ENCODE measurements around the gene HS6ST3. TPM values are rescaled to one million over a fixed set of nuclear protein-coding genes. Genes with fewer than 3 reads are reported as not detected.
"Not testable (repeated sequence)": the region's sequence is repeated elsewhere in the genome, so short reads cannot be mapped to it uniquely, and the experiment has no call there.

Gene HS6ST3
- polyA plus RNA-seq, 2 donors, result 0.12 to 0.25 TPM

DNA sequence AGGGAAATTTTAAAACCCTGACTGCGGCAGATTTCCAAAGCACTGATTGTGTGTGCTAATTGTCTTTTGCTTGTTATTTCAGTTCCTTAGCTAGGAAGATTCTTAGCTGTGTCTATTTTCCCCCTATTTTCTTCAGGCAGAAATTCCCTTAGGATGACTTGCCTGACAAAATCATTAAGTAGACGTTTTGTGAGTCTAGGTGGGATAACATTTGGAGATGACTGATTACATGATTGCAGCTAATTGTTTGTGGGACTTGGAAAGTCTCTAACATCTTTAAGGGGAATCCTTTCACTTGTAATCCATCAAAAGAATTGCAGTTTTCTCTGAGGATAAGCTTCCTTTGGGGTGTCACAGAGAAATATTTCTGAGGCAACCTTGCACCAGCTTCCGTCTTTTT, 676.4 kb downstream of the HS6ST3 start:
- H3K9me3 ChIP-seq (ENCODE audit: control insufficient read depth in 2 of 2, insufficient read depth in 1 of 2, low read depth in 1 of 2, low read length in 1 of 2), result no peaks in the 10 kb centered on the region
- WGBS, 2 donors, result 68 to 75% methylated on average over 3 of the region's 3 CpGs

DNA sequence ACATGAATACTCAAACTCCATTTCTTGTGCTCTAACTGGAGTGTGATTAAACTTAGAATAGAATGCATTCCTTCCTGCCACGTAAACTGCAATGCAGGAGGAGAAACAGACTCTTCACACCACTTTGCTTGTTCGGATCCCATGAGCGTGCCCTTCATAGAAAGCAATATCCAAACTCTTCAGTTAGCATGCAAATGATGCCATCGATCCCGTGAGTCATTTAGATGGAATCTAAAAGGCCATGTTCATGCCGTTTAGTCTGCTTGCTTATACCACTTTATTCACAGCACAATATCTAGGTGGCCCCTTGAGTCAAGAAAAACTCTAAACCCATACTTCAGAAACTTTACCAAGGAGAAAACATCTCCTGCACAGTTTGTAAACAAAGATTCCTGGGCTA, 678.6 kb downstream of the HS6ST3 start:
- 84 to 88% methylated on average over 6 of the region's 6 CpGs for WGBS, 2 donors

More for the DNA sequence above, 676.4 kb downstream of the HS6ST3 start:
- H3K27me3 ChIP-seq (ENCODE audit: control insufficient read depth in 1 of 2, insufficient read depth in 2 of 2, low read length in 2 of 2), result no peaks in the 10 kb centered on the region
- H3K36me3 ChIP-seq (ENCODE audit: control insufficient read depth in 2 of 2, insufficient read depth in 2 of 2, low read length in 1 of 2), result no peaks in the 10 kb centered on the region
- H3K4me3 ChIP-seq (ENCODE audit: low read depth in 1 of 2, low read length in 2 of 2), result no peak overlapping the region
- no peaks in the 10 kb centered on the region for H3K4me1 ChIP-seq (ENCODE audit: control insufficient read depth in 2 of 2, insufficient read depth in 2 of 2, low read length in 1 of 2)
- H3K27ac ChIP-seq (ENCODE audit: low read depth in 2 of 2, low read length in 1 of 2), result no peak overlapping the region

DNA sequence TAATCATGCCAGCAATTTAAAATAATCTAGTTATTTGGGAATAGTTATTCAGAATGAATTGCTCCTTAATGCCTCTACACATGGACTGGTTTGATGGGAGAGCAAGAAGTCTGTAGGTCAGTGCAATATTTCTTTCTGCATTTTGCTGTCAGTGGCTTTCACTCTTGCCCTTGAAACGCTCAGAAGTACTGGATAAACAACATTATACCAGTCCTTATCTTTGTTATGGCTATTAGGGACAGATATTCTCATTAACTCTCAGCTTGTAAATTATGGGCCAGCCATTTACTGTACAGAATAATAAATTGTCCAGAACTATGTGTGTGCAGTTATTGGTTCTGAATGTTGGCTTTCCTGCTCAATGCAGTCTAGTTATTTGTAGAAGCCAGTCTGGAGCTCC, 680.0 kb downstream of the HS6ST3 start:
- no peaks in the 10 kb centered on the region for H3K36me3 ChIP-seq (ENCODE audit: control insufficient read depth in 2 of 2, insufficient read depth in 2 of 2, low read length in 1 of 2)
- 41 to 60% methylated on average over 1 of the region's 1 CpG for WGBS, 2 donors
- H3K4me3 ChIP-seq (ENCODE audit: low read depth in 1 of 2, low read length in 2 of 2), result no peak overlapping the region
- no peaks in the 10 kb centered on the region for H3K27me3 ChIP-seq (ENCODE audit: control insufficient read depth in 1 of 2, insufficient read depth in 2 of 2, low read length in 2 of 2)
- H3K4me1 ChIP-seq (ENCODE audit: control insufficient read depth in 2 of 2, insufficient read depth in 2 of 2, low read length in 1 of 2), result peaks cover 0 to 3% of the 10 kb centered on the region in 2 donors
- H3K9me3 ChIP-seq (ENCODE audit: control insufficient read depth in 2 of 2, insufficient read depth in 1 of 2, low read depth in 1 of 2, low read length in 1 of 2), result no peaks in the 10 kb centered on the region
- H3K27ac ChIP-seq (ENCODE audit: low read depth in 2 of 2, low read length in 1 of 2), result no peak overlapping the region

More for the DNA sequence above, 678.6 kb downstream of the HS6ST3 start:
- no peak overlapping the region for H3K27ac ChIP-seq (ENCODE audit: low read depth in 2 of 2, low read length in 1 of 2)
- H3K4me3 ChIP-seq (ENCODE audit: low read depth in 1 of 2, low read length in 2 of 2), result no peak overlapping the region
- H3K36me3 ChIP-seq (ENCODE audit: control insufficient read depth in 2 of 2, insufficient read depth in 2 of 2, low read length in 1 of 2), result no peaks in the 10 kb centered on the region
- H3K4me1 ChIP-seq (ENCODE audit: control insufficient read depth in 2 of 2, insufficient read depth in 2 of 2, low read length in 1 of 2), result peaks cover 0 to 3% of the 10 kb centered on the region in 2 donors
- H3K27me3 ChIP-seq (ENCODE audit: control insufficient read depth in 1 of 2, insufficient read depth in 2 of 2, low read length in 2 of 2), result no peaks in the 10 kb centered on the region
- no peaks in the 10 kb centered on the region for H3K9me3 ChIP-seq (ENCODE audit: control insufficient read depth in 2 of 2, insufficient read depth in 1 of 2, low read depth in 1 of 2, low read length in 1 of 2)

DNA sequence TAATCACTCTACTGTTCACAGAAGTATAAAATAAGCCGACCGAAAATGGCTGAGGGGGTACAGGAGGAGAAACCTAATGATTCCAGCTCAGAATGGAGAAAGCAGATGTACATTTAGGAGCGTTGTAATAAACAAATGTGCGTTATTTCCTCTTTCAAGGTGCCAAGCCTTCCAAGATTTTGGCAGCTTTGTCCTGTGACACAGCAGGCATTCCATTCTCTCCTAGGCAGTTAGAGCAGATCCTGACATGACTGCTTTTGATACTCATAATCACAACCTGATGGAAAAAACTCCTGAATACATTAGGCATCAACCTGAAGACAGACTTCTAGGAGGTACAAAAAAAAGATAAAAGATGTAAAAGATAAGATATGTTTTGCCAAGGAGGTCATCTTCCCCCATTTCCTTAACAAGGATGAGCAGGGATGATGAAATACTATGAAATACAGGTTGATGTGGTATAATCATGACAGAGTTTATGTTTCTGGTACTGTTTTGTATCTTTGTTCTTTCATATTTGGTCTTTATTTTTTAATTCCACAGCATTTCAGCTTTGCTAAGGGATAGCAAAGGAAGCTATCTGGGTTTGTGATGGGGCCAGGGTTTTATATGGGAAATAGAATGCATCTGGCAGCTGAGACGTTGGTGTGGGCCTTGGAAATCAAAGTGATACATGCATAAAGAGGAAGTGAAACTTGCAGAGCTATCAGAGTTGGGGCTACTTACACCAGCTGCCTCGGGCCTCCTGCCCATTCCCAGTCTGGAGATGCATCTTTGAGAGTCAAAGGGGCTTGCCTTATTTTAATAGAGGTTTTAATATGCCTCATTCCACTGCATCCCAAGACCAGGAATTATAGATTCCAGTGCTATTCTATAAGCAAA, 681.8 kb downstream of the HS6ST3 start:
- no peaks in the 10 kb centered on the region for H3K27me3 ChIP-seq (ENCODE audit: control insufficient read depth in 1 of 2, insufficient read depth in 2 of 2, low read length in 2 of 2)
- 49 to 53% methylated on average over 6 of the region's 6 CpGs for WGBS, 2 donors
- H3K36me3 ChIP-seq (ENCODE audit: control insufficient read depth in 2 of 2, insufficient read depth in 2 of 2, low read length in 1 of 2), result no peaks in the 10 kb centered on the region
- peak overlapping the region; percentile 26 to 42 for H3K27ac ChIP-seq (ENCODE audit: low read depth in 2 of 2, low read length in 1 of 2)
- peaks cover 0 to 3% of the 10 kb centered on the region in 2 donors for H3K4me1 ChIP-seq (ENCODE audit: control insufficient read depth in 2 of 2, insufficient read depth in 2 of 2, low read length in 1 of 2)
- no peak overlapping the region for H3K4me3 ChIP-seq (ENCODE audit: low read depth in 1 of 2, low read length in 2 of 2)
- H3K9me3 ChIP-seq (ENCODE audit: control insufficient read depth in 2 of 2, insufficient read depth in 1 of 2, low read depth in 1 of 2, low read length in 1 of 2), result no peaks in the 10 kb centered on the region

DNA sequence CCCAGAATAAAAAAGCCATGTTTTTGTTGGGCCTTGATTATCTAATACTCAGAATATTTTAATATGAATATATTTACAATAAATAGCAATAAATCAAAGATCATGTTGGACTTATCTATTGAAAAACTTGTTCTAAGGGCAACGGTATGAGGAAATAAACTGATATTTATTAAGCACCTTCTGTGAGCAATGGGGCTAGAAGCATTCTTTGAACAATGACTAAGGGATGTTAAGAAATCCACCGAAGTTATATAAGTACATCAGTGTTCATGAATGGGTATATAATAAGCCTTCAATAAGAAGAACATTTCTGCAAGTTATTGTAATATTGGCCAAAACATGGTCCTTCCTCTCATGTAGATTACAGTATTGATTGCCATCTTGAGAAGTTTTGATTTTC, 682.5 kb downstream of the HS6ST3 start:
- Histone ChIP-seq H3K4me1 (ENCODE audit: control insufficient read depth in 2 of 2, insufficient read depth in 2 of 2, low read length in 1 of 2) (peaks cover 0 to 3% of the 10 kb centered on the region in 2 donors), H3K27ac (ENCODE audit: low read depth in 2 of 2, low read length in 1 of 2) (no peak overlapping the region), H3K36me3 (ENCODE audit: control insufficient read depth in 2 of 2, insufficient read depth in 2 of 2, low read length in 1 of 2) (no peaks in the 10 kb centered on the region), H3K4me3 (ENCODE audit: low read depth in 1 of 2, low read length in 2 of 2) (no peak overlapping the region), H3K9me3 (ENCODE audit: control insufficient read depth in 2 of 2, insufficient read depth in 1 of 2, low read depth in 1 of 2, low read length in 1 of 2) (no peaks in the 10 kb centered on the region), H3K27me3 (ENCODE audit: control insufficient read depth in 1 of 2, insufficient read depth in 2 of 2, low read length in 2 of 2) (no peaks in the 10 kb centered on the region)
- WGBS, 2 donors, result 55 to 60% methylated on average over 2 of the region's 2 CpGs

DNA sequence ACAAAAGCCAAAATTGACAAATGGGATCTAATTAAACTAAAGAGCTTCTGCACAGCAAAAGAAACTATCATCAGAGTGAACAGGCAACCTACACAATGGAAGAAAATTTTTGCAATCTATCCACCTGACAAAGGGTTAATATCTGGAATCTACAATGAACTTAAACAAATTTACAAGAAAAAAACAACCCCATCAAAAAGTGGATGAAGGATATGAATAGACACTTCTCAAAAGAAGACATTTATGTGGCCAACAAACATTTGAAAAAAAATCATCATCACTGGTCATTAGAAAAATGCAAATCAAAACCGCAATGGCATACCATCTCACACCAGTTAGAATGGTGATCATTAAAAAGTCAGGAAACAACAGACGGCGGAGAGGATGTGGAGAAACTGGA, 688.4 kb downstream of the HS6ST3 start:
- WGBS, 2 donors, result 97% methylated on average over 3 of the region's 3 CpGs

DNA sequence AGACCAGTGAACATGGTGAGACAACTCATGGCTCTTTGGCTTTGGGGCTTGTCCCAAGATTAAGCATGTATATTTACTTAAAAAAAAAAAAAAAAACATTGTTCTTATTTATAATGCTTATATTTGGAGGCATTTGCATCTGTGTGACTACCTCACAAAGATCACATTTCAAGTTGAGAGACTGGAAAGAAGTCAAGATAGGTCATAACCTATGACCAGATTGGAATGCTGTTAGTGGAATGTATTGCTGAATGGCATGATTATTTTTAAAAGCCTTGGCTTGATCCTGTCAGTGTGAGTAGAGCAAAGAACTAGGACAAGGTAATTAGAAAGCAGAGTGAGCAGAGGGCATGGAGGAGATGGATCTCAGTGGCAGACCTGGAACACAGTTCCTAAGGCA, 689.8 kb downstream of the HS6ST3 start:
- no peak overlapping the region for H3K27ac ChIP-seq (ENCODE audit: low read depth in 2 of 2, low read length in 1 of 2)
- H3K9me3 ChIP-seq (ENCODE audit: control insufficient read depth in 2 of 2, insufficient read depth in 1 of 2, low read depth in 1 of 2, low read length in 1 of 2), result no peaks in the 10 kb centered on the region
- no peaks in the 10 kb centered on the region for H3K27me3 ChIP-seq (ENCODE audit: control insufficient read depth in 1 of 2, insufficient read depth in 2 of 2, low read length in 2 of 2)
- H3K36me3 ChIP-seq (ENCODE audit: control insufficient read depth in 2 of 2, insufficient read depth in 2 of 2, low read length in 1 of 2), result no peaks in the 10 kb centered on the region
- H3K4me3 ChIP-seq (ENCODE audit: low read depth in 1 of 2, low read length in 2 of 2), result no peak overlapping the region
- H3K4me1 ChIP-seq (ENCODE audit: control insufficient read depth in 2 of 2, insufficient read depth in 2 of 2, low read length in 1 of 2), result no peaks in the 10 kb centered on the region

More for the DNA sequence above, 688.4 kb downstream of the HS6ST3 start:
- not testable (repeated sequence) for H3K9me3 ChIP-seq (ENCODE audit: control insufficient read depth in 2 of 2, insufficient read depth in 1 of 2, low read depth in 1 of 2, low read length in 1 of 2); H3K4me1 ChIP-seq (ENCODE audit: control insufficient read depth in 2 of 2, insufficient read depth in 2 of 2, low read length in 1 of 2); H3K4me3 ChIP-seq (ENCODE audit: low read depth in 1 of 2, low read length in 2 of 2); H3K36me3 ChIP-seq (ENCODE audit: control insufficient read depth in 2 of 2, insufficient read depth in 2 of 2, low read length in 1 of 2); H3K27me3 ChIP-seq (ENCODE audit: control insufficient read depth in 1 of 2, insufficient read depth in 2 of 2, low read length in 2 of 2); H3K27ac ChIP-seq (ENCODE audit: low read depth in 2 of 2, low read length in 1 of 2)

DNA sequence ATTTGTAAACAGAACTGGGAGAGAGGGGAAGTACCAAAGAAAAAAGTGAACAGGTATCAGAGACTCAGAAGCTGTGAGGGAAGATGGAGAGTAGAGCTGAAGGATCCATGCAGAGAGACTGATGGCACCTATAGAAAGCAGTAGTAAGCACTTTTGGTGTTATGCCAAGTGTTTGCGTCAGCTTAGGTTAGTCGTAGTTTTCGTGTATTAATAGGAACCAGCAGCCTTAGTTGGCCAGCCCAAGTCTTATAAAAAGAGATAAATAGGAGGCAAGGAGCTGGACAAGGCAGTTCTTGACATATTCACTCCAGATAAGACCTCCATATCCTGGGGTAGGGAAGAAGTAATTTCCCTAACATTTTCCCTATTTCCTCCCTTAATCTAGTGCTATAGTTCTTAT, 690.2 kb downstream of the HS6ST3 start:
- H3K27me3 ChIP-seq (ENCODE audit: control insufficient read depth in 1 of 2, insufficient read depth in 2 of 2, low read length in 2 of 2), result no peaks in the 10 kb centered on the region
- WGBS, 2 donors, result 60 to 67% methylated on average over 3 of the region's 3 CpGs
- no peaks in the 10 kb centered on the region for H3K9me3 ChIP-seq (ENCODE audit: control insufficient read depth in 2 of 2, insufficient read depth in 1 of 2, low read depth in 1 of 2, low read length in 1 of 2)
- no peak overlapping the region for H3K27ac ChIP-seq (ENCODE audit: low read depth in 2 of 2, low read length in 1 of 2)
- no peak overlapping the region for H3K4me3 ChIP-seq (ENCODE audit: low read depth in 1 of 2, low read length in 2 of 2)
- no peaks in the 10 kb centered on the region for H3K4me1 ChIP-seq (ENCODE audit: control insufficient read depth in 2 of 2, insufficient read depth in 2 of 2, low read length in 1 of 2)
- no peaks in the 10 kb centered on the region for H3K36me3 ChIP-seq (ENCODE audit: control insufficient read depth in 2 of 2, insufficient read depth in 2 of 2, low read length in 1 of 2)

DNA sequence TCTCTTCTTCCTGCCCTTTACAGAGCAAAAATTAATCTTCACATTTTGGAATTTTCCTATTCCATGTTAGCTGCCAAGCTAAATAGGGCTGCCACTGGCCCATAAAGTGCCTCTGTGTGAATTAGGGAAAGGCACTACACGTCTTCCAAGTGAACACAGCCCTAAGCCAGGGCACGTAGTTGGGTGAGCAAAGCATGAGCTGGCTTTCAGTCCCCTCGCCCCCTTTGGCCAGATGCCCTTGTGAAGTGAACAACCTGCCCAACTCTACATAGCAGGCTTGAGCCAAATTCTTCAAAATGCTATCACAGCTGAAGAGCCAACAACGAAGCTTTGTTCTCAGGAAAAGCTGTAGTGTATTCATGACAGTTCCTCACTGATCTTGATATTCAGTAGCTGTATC, 691.2 kb downstream of the HS6ST3 start:
- Histone ChIP-seq H3K27ac (ENCODE audit: low read depth in 2 of 2, low read length in 1 of 2) (no peak overlapping the region), H3K27me3 (ENCODE audit: control insufficient read depth in 1 of 2, insufficient read depth in 2 of 2, low read length in 2 of 2) (no peaks in the 10 kb centered on the region), H3K36me3 (ENCODE audit: control insufficient read depth in 2 of 2, insufficient read depth in 2 of 2, low read length in 1 of 2) (no peaks in the 10 kb centered on the region), H3K4me3 (ENCODE audit: low read depth in 1 of 2, low read length in 2 of 2) (no peak overlapping the region), H3K4me1 (ENCODE audit: control insufficient read depth in 2 of 2, insufficient read depth in 2 of 2, low read length in 1 of 2) (no peaks in the 10 kb centered on the region), H3K9me3 (ENCODE audit: control insufficient read depth in 2 of 2, insufficient read depth in 1 of 2, low read depth in 1 of 2, low read length in 1 of 2) (no peaks in the 10 kb centered on the region)
- 24 to 40% methylated on average over 4 of the region's 4 CpGs for WGBS, 2 donors

DNA sequence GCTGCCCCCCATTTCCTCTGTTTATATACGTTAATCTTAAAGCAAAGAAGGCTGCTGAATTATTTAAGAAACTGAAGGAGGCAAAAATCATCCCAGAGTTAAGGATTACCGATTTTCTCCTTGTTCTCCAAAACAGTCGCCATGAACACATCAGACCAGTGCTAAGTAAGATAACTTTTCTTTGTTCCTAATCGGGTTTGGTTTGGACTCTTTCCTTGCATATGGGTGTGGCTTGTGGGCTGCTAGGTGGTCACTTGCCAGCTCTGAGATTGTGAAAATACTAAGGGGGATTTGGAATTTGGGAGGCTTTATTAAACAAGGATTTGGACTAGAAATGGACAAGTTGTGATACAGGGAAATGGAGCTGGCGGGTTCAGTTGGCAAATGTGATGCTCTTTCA, 692.3 kb downstream of the HS6ST3 start:
- no peaks in the 10 kb centered on the region for H3K36me3 ChIP-seq (ENCODE audit: control insufficient read depth in 2 of 2, insufficient read depth in 2 of 2, low read length in 1 of 2)
- no peak overlapping the region for H3K4me3 ChIP-seq (ENCODE audit: low read depth in 1 of 2, low read length in 2 of 2)
- no peaks in the 10 kb centered on the region for H3K4me1 ChIP-seq (ENCODE audit: control insufficient read depth in 2 of 2, insufficient read depth in 2 of 2, low read length in 1 of 2)
- H3K27ac ChIP-seq (ENCODE audit: low read depth in 2 of 2, low read length in 1 of 2), result no peak overlapping the region
- H3K27me3 ChIP-seq (ENCODE audit: control insufficient read depth in 1 of 2, insufficient read depth in 2 of 2, low read length in 2 of 2), result no peaks in the 10 kb centered on the region
- 62 to 66% methylated on average over 5 of the region's 5 CpGs for WGBS, 2 donors
- no peaks in the 10 kb centered on the region for H3K9me3 ChIP-seq (ENCODE audit: control insufficient read depth in 2 of 2, insufficient read depth in 1 of 2, low read depth in 1 of 2, low read length in 1 of 2)

Data from esophagus (tissue), 2 donors.